ENCODE data around the gene PLCD3. TPM values are rescaled to one million over a fixed set of nuclear protein-coding genes. Genes with fewer than 3 reads are reported as not detected.

Gene PLCD3
- total and polyA plus RNA-seq, 2 donors (not counting 1 experiment from before 2014, with no cell fraction given), result 32.8 to 59.8 TPM

GRCh38 chr17:45067637-45068036 lies 64.7 kb downstream of the PLCD3 start:
- Histone ChIP-seq H2AFZ (ENCODE audit: low read length) (no peak overlapping the region), H3K4me3 (replicated peaks in 1 of 4; ENCODE audit: control extremely low read depth in 1 of 4, insufficient read depth in 1 of 4, low read depth in 3 of 4, low read length in 4 of 4) (no peak overlapping the region), H3K9ac (ENCODE audit: insufficient read depth, low read length) (no peak overlapping the region), H3K27ac (ENCODE audit: insufficient read depth, low read length) (no peak overlapping the region), H3K36me3 (ENCODE audit: control insufficient read depth, insufficient read depth, low read length) (peaks cover 2% of the 10 kb centered on the region), H3K4me1 (ENCODE audit: control insufficient read depth, extremely low read depth, insufficient read depth, low read length) (peaks cover 3% of the 10 kb centered on the region), H4K20me1 (ENCODE audit: control insufficient read depth, extremely low read depth, insufficient read depth, low read length) (no peaks in the 10 kb centered on the region), H3K27me3 (ENCODE audit: control insufficient read depth, insufficient read depth, low read length) (no peaks in the 10 kb centered on the region), H3K4me2 (ENCODE audit: extremely low read depth, insufficient read depth, low read length) (no peak overlapping the region), H3K9me3 (ENCODE audit: control insufficient read depth, insufficient read depth, low read depth, low read length) (no peaks in the 10 kb centered on the region), H3K79me2 (ENCODE audit: control insufficient read depth, insufficient read depth, low read length) (peaks cover 79% of the 10 kb centered on the region)
- no peak for TF ChIP-seq CTCF (conservative IDR thresholded peaks at IDR 0.05 in 1 of 2, IDR thresholded peaks at IDR 0.05 in 1 of 2; ENCODE audit: low read depth in 1 of 2, low read length in 2 of 2)
- no peak for TF ChIP-seq EZH2 (IDR thresholded peaks at IDR 0.05; ENCODE audit: low read length, missing control alignments)
- no peak for DNase-seq (ENCODE audit: low read depth in 2 of 2)

- TF ChIP-seq EZH2 (IDR thresholded peaks at IDR 0.05; ENCODE audit: low read length, missing control alignments) (no peak), CTCF (conservative IDR thresholded peaks at IDR 0.05 in 1 of 2, IDR thresholded peaks at IDR 0.05 in 1 of 2; ENCODE audit: low read depth in 1 of 2, low read length in 2 of 2) (no peak)
Measured at GRCh38 chr17:45063198-45063597, 69.1 kb downstream of the PLCD3 start.

GRCh38 chr17:45061606-45062205 lies 70.6 kb downstream of the PLCD3 start:
- DNase-seq (ENCODE audit: low read depth in 2 of 2), result no peak
- peaks cover 11% of the 10 kb centered on the region for H3K4me1 ChIP-seq (ENCODE audit: control insufficient read depth, extremely low read depth, insufficient read depth, low read length)
- TF ChIP-seq CTCF (conservative IDR thresholded peaks at IDR 0.05 in 1 of 2, IDR thresholded peaks at IDR 0.05 in 1 of 2; ENCODE audit: low read depth in 1 of 2, low read length in 2 of 2) (no peak), EZH2 (IDR thresholded peaks at IDR 0.05; ENCODE audit: low read length, missing control alignments) (no peak)
- peak overlapping the region; percentile 97 for H3K27ac ChIP-seq (ENCODE audit: insufficient read depth, low read length)
- no peaks in the 10 kb centered on the region for H3K9me3 ChIP-seq (ENCODE audit: control insufficient read depth, insufficient read depth, low read depth, low read length)
- H2AFZ ChIP-seq (ENCODE audit: low read length), result no peak overlapping the region
- peak overlapping the region; percentile 96 for H3K4me2 ChIP-seq (ENCODE audit: extremely low read depth, insufficient read depth, low read length)
- peaks cover 63% of the 10 kb centered on the region for H3K79me2 ChIP-seq (ENCODE audit: control insufficient read depth, insufficient read depth, low read length)
- H3K27me3 ChIP-seq (ENCODE audit: control insufficient read depth, insufficient read depth, low read length), result no peaks in the 10 kb centered on the region
- no peaks in the 10 kb centered on the region for H3K36me3 ChIP-seq (ENCODE audit: control insufficient read depth, insufficient read depth, low read length)
- H4K20me1 ChIP-seq (ENCODE audit: control insufficient read depth, extremely low read depth, insufficient read depth, low read length), result no peaks in the 10 kb centered on the region
- peak overlapping the region; percentile 91 for H3K9ac ChIP-seq (ENCODE audit: insufficient read depth, low read length)
- H3K4me3 ChIP-seq (replicated peaks in 1 of 4; ENCODE audit: control extremely low read depth in 1 of 4, insufficient read depth in 1 of 4, low read depth in 3 of 4, low read length in 4 of 4), result peak overlapping the region; percentile 69 to 98 (median 80)

More at GRCh38 chr17:45063198-45063597, 69.1 kb downstream of the PLCD3 start:
- Histone ChIP-seq H3K4me3 (replicated peaks in 1 of 4; ENCODE audit: control extremely low read depth in 1 of 4, insufficient read depth in 1 of 4, low read depth in 3 of 4, low read length in 4 of 4) (peak overlapping the region in 1 of 4 experiments; percentile 10), H3K79me2 (ENCODE audit: control insufficient read depth, insufficient read depth, low read length) (peaks cover 77% of the 10 kb centered on the region), H4K20me1 (ENCODE audit: control insufficient read depth, extremely low read depth, insufficient read depth, low read length) (no peaks in the 10 kb centered on the region), H3K36me3 (ENCODE audit: control insufficient read depth, insufficient read depth, low read length) (no peaks in the 10 kb centered on the region), H3K4me2 (ENCODE audit: extremely low read depth, insufficient read depth, low read length) (peak overlapping the region; percentile 34), H3K4me1 (ENCODE audit: control insufficient read depth, extremely low read depth, insufficient read depth, low read length) (peaks cover 11% of the 10 kb centered on the region), H2AFZ (ENCODE audit: low read length) (no peak overlapping the region), H3K9ac (ENCODE audit: insufficient read depth, low read length) (no peak overlapping the region), H3K27me3 (ENCODE audit: control insufficient read depth, insufficient read depth, low read length) (no peaks in the 10 kb centered on the region), H3K9me3 (ENCODE audit: control insufficient read depth, insufficient read depth, low read depth, low read length) (no peaks in the 10 kb centered on the region), H3K27ac (ENCODE audit: insufficient read depth, low read length) (no peak overlapping the region)
- DNase-seq (ENCODE audit: low read depth in 2 of 2), result no peak
